ENCODE results near the gene RIC3. TPM values are rescaled to one million over a fixed set of nuclear protein-coding genes. Genes with fewer than 3 reads are reported as not detected.

Gene RIC3
- total RNA-seq, 1 donor from 2014 or later, result 12.0 TPM

GRCh38 chr11:8100158-8100557, 68.7 kb downstream of the RIC3 start:
- H3K4me1 Mint-ChIP-seq (ENCODE audit: unreplicated experiment), result peaks cover 3% of the 10 kb centered on the region
- no peak for TF ChIP-seq CTCF (conservative IDR thresholded peaks at IDR 0.05)
- H3K4me3 Mint-ChIP-seq, result no peak overlapping the region
- peak; percentile 32 for DNase-seq (ENCODE audit: extremely low spot score, unreplicated experiment)
- H3K36me3 Mint-ChIP-seq, result peaks cover 6% of the 10 kb centered on the region
- no peaks in the 10 kb centered on the region for H3K27me3 Mint-ChIP-seq
- H3K9me3 Mint-ChIP-seq, result no peaks in the 10 kb centered on the region
- no peak overlapping the region for H3K27ac Mint-ChIP-seq

- no peaks in the 10 kb centered on the region for H3K9me3 Mint-ChIP-seq
- no peak overlapping the region for H3K27ac Mint-ChIP-seq
- peaks cover 6% of the 10 kb centered on the region for H3K36me3 Mint-ChIP-seq
- H3K27me3 Mint-ChIP-seq, result no peaks in the 10 kb centered on the region
- no peak overlapping the region for H3K4me3 Mint-ChIP-seq
- peak; percentile 81 for DNase-seq (ENCODE audit: extremely low spot score, unreplicated experiment)
- TF ChIP-seq CTCF (conservative IDR thresholded peaks at IDR 0.05), result peak; percentile 89
- peaks cover 6% of the 10 kb centered on the region for H3K4me1 Mint-ChIP-seq (ENCODE audit: unreplicated experiment)
Observed at GRCh38 chr11:8099291-8099899, 69.4 kb downstream of the RIC3 start.

GRCh38 chr11:8098879-8099278, 69.9 kb downstream of the RIC3 start:
- Mint-ChIP-seq H3K27ac (no peak overlapping the region), H3K9me3 (no peaks in the 10 kb centered on the region), H3K4me1 (ENCODE audit: unreplicated experiment) (peaks cover 6% of the 10 kb centered on the region), H3K27me3 (no peaks in the 10 kb centered on the region), H3K36me3 (peaks cover 6% of the 10 kb centered on the region), H3K4me3 (no peak overlapping the region)
- TF ChIP-seq CTCF (conservative IDR thresholded peaks at IDR 0.05), result no peak
- peak; percentile 22 for DNase-seq (ENCODE audit: extremely low spot score, unreplicated experiment)

- TF ChIP-seq CTCF (conservative IDR thresholded peaks at IDR 0.05), result no peak
- no peak overlapping the region for H3K27ac Mint-ChIP-seq
- no peak overlapping the region for H3K4me3 Mint-ChIP-seq
- no peak for DNase-seq (ENCODE audit: extremely low spot score, unreplicated experiment)
- peaks cover 6% of the 10 kb centered on the region for H3K4me1 Mint-ChIP-seq (ENCODE audit: unreplicated experiment)
- no peaks in the 10 kb centered on the region for H3K27me3 Mint-ChIP-seq
- no peaks in the 10 kb centered on the region for H3K9me3 Mint-ChIP-seq
- peaks cover 6% of the 10 kb centered on the region for H3K36me3 Mint-ChIP-seq
Observed at GRCh38 chr11:8098361-8098760, 70.5 kb downstream of the RIC3 start.

GRCh38 chr11:8097926-8098325, 70.9 kb downstream of the RIC3 start:
- Mint-ChIP-seq H3K27ac (no peak overlapping the region), H3K4me1 (ENCODE audit: unreplicated experiment) (peaks cover 7% of the 10 kb centered on the region)
- DNase-seq (ENCODE audit: extremely low spot score, unreplicated experiment), result peak; percentile 37

More at GRCh38 chr11:8097926-8098325, 70.9 kb downstream of the RIC3 start:
- Mint-ChIP-seq H3K9me3 (no peaks in the 10 kb centered on the region), H3K36me3 (peaks cover 6% of the 10 kb centered on the region), H3K4me3 (no peak overlapping the region), H3K27me3 (no peaks in the 10 kb centered on the region)
- TF ChIP-seq CTCF (conservative IDR thresholded peaks at IDR 0.05), result no peak
